Activated CD4-positive, alpha-beta T cell treated with anti-CD3 and anti-CD28 coated beads, Interleukin-2, amount 50 U/mL, for 1 hour (primary cell): Measurements from ENCODE around the gene GLI2.

Experiments
- DNase-seq: peaks from one replicate; pipeline ENCODE4 v3.0.0-alpha.2; 2020

The GLI2 gene

GRCh38 chr2:120759543-120760331 lies 24.1 kb downstream of the GLI2 start:
- no peak for DNase-seq

DNA sequence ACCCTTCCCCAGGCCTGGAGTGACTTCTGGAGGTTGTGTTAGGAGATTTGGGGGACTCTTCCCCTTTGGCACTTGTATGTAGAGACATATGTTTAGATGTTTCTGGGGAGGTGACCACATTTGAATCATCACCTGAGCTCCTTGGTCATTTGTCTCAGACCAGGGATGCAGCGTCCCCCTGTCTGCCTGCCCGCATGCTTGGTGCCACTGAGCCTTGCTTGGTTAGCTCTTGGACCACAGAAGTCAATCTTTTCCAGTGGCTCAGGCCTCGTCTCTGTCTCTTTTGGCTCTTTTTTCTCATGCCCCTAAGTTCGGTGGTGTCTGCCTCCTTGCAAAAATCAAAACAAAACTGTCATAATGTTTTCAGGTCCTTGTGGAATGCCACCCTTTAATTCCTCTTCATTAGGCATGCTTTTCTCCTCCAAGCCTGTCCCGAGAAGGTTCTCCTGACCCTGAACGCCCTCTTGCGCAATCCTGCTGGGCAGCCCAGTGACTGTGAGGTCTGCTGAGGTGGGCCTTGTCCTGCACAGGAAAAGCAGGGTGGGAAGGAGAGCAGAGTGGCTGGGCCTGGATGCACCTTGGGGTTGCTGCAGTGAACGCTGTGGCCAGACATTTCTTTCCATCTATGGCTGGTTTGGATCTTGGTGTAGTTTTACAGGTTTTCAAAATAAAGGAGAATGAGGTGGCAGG lies 24.9 kb downstream of the GLI2 start:
- DNase-seq: no peak

- DNase-seq: no peak
Observed at GRCh38 chr2:120761164-120761861, 25.6 kb downstream of the GLI2 start.

GRCh38 chr2:120761911-120762310 lies 26.2 kb downstream of the GLI2 start:
- DNase-seq: no peak

- no peak for DNase-seq
Observed at GRCh38 chr2:120762341-120763061, 26.8 kb downstream of the GLI2 start.

DNA sequence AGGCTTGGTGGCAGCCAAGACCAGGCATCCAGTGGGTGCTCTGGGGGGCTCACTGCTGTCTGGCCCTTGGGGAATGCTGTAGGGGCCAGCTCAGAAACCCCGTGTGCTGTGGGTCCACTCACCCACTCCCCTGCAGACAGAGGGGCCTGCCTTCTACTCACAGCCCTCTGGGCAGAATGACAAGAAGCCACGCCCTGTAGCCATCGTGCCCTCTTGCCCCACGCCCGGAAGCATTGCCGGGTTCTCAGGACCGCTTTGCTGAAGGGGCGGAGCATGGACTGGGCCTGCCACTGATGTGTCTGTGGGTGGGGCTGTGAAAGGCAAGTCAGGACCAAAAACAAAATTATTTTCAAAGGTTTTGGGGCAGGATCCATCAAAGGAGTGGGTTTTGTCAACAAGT lies 27.8 kb downstream of the GLI2 start:
- no peak for DNase-seq

GRCh38 chr2:120763931-120764330 lies 28.3 kb downstream of the GLI2 start:
- DNase-seq: no peak

DNA sequence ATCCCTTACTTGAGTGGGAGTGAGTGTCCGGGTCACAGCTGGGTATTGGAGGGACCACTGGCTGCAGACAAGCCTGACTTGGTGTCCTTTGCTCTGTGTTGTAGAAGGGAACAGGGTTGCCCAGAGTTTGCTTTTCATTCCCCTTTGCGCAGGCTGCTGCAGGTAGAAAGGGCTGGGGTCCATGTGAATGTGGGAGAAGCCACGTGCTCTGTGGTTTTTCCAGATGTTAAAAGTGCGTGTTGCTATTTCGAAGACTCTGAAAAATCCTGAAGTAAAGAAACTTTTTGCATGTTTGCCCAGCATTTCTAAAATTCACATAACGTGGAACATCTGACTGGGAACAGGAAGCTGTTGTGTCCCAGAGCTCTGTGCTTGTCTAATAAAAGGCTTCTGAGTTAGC lies 28.8 kb downstream of the GLI2 start:
- no peak for DNase-seq

DNA sequence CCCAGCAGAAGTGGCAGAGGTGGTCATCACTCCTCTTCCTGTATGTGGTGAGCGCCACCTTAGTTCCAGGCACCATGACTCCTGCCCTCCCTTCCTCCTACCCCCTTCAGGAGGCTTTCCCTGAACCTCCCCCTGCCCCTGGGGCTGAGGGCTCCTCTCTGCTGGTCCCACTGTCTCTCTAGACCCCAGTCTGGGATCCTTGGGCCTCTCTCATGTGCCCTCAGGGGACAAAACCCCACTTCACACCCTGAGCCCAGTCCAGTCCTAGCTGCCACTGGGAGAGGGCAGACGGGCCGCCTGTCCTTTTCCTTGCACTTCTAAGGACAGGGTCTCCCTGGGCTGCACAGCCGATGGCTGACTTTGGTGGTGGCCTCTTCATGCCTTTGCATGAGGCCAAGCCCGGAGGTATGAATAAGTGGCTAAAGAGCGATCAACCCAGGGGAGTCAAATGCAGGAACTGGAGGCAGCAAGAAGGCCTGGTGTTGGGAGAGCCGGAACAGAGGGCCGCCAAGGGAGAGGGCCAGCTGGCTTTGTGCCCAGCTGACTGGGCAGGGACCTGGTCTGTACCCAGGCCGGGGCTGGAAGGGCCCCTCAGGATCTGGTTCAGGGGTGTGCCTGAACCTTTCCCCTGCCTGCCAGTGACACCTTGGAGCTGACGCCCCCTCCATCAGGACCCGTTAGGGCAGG lies 29.5 kb downstream of the GLI2 start:
- no peak for DNase-seq

DNA sequence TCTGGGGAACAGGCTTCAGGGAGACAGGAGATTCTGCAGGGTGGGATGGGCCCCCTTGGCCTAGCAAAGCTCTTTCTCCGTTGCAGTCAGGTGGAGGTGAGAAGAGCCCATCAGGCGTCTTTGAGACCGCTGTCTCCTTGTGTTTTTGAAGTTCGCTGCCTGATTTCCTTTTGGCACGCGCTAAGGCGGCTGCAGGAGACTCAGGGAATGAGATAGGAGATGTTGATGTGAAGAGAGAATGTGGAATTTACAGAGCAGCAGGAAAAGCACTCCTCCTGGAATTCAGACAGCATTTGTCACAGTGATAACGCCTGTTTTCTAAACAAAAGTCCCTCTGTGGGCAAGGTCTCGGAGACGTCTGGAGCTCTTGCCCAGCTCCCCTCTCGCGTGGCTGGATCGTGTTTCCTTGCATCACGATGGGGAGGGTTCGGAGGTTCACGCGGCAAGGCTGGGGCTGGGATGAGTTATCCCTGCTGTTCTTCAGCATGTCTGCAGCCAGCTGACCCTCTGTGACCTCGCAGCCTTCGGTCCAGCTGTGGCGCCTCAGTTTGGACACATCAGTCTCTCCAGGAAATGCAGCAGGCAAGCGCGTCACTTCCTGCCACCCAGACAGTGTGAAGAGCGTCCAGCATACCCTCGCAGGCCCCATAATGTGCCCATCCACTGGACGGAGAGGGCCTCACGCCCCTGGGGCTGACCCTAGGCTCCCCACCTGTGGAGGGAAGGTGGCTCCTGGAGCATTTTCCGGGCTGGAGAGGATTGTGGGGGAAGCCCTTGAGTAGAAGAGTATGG lies 30.2 kb downstream of the GLI2 start:
- no peak for DNase-seq

- DNase-seq: no peak
Observed at GRCh38 chr2:120766470-120767351, 31.0 kb downstream of the GLI2 start.

DNA sequence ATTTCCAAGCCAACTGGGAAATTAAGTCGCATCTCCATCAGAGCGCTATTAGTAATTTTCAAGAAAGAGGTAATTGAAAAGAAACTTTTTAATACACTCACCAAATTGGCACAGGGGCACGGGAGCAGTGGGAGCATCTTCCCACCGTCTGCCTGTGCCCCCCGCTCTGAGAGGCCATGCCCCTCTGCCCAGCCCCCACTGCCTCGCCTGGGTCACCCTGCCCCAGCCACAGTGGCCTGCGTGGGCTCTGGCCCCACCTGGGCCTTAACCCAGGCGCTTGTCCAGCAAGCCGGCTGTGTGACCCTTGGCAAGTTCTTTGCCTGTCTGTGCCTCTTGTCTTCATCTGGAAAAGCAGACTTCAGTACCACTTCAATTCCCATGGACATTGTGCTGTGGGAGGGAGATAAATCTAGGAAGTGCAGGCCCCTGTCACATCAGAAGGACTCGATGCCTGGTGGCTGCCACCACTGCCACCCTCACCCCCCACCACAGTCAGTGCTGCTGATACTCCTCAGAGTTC lies 31.9 kb downstream of the GLI2 start:
- DNase-seq: no peak

DNA sequence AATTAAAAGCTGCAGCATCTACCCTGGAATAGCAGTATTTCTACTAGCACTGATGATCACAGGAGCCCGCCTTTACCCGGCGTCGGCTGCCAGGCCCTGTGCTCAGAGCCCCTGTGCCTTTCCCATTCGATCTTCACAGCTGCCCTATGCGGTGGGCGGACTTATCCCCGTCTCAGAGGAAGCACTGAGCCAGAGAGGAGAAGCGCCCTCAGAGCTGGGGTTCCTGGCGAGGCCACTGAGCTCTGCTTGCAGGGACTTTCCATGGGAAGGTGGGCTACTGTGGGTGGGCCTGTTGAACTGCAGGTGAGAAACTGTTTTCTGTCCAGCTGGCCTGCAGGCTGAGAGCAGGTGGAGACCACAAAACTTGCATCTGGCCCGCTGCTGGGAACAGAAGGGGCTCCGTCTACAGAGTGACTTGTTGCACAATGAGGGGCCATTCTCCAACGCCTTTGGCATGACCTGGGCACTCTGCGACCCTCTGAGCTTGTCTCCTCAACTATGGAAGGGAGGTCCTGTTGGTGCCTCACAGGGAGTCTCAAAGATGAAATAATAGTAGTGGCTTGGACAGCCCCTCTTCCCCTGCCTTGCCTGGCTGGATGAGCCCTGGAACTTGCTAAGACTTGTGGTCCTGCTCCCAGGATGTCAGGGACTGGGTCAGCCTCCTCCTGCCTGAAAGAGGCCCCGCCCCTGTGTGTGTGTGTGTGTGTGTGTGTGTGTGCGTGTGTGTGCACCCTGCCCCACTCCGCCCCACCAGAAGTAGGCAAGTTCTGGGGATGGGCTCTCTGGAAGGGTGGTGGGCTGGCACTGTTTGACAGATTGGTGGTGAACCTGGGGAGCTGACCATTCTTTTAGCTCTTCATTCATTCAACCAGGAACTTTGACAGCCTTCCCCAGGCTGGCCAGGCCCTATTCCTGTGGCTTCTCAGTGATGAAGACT lies 32.7 kb downstream of the GLI2 start:
- no peak for DNase-seq

DNA sequence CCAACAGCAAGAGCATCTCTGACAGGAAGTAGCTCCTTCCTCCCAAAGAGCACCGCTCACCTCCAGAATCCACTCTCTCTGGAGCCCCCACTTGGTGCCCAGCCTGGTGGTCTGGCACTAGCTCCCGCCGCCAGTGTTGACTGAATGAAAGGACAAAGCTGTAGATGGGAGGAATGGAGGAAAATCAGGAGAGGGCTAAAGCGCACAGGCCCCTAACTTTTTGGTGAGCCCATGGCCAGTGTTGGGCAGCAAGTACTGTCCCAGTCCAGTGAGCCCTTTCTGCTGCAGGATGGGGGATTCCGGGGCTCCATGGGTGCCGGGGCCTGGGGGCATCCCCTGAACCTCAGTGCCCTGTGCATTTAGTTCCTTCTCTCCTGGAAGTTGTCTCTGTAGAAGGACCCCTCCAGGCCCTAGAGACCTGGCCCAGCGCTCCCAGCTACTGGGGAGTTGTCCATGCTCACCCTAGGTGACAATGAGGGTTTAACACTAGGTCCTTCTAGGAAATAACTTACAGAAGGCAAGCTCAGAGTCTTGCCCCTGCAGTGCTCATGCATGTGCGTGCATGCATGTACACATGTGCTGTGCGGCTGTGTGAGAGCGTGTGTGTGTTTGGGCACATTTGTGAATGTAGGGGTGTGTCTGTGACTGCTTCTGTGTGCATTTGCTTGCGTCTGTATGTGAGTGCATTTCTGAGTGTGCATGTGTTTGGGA lies 33.6 kb downstream of the GLI2 start:
- DNase-seq: no peak

DNA sequence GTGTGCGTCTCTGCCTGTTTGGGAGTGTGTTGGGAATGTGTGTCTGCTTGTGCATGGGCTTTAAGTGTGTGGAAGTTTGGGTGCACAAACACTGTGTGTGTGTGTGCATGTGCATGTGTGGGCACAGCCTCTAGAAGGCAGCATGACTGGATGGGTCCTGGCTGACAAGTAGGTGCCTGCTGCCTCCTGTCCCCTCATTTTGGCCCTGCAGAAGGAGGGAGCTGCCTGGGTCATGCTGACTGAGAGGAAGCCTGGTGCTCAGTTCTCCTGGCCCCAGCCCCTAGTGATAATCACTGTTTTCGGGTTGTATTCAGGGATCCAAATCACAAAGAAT lies 34.1 kb downstream of the GLI2 start:
- no peak for DNase-seq

GRCh38 chr2:120770176-120770575 lies 34.5 kb downstream of the GLI2 start:
- no peak for DNase-seq

GRCh38 chr2:120770641-120771040 lies 35.0 kb downstream of the GLI2 start:
- no peak for DNase-seq

GRCh38 chr2:120771111-120771780 lies 35.6 kb downstream of the GLI2 start:
- no peak for DNase-seq
